Measurements from ENCODE around the gene DDX17. TPM values are rescaled to one million over a fixed set of nuclear protein-coding genes. Genes with fewer than 3 reads are reported as not detected.

DDX17 gene
- total and polyA plus RNA-seq, 12 donors = 184 to 668 (median 430) TPM

DNA sequence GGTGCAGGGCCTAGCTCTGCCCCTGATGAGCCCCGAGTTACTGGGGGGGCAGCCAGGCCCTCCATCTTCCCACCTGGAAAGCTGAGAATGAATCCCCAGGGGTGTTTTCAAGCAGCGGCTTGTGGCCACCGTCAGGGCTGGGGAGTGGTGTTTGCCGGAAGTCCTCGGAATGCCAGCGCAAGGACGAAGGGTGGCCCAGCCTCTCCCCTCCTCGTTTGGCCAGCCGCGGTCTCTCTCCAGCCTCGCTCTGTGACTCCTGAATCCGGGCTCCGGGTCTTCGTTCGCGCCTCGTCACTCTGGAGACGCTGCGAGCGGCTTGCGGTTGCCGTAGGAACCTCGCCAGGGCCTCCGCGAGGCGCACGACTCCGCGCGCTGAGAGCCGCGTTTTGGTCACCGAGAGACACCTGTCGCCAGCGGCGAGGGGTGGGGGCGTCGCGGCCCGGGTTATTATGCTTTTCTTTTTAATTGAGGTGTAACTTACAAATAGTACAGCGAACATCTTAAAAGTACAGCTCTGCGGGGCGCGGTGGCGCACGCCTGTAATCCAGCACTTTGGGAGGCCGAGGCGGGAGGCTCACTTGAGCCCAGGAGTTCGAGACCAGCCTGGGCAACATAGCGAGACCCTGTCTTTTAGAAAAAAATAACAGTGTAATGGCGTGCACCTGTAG is 44.6 kb downstream of the DDX17 start:
- DNase-seq = peak; percentile 81 to 92 (median 85)
- TF ChIP-seq POLR2A (IDR thresholded peaks at IDR 0.05) = peak in 1 of 2 donors; percentile 79
- TF ChIP-seq, protein P1, sequence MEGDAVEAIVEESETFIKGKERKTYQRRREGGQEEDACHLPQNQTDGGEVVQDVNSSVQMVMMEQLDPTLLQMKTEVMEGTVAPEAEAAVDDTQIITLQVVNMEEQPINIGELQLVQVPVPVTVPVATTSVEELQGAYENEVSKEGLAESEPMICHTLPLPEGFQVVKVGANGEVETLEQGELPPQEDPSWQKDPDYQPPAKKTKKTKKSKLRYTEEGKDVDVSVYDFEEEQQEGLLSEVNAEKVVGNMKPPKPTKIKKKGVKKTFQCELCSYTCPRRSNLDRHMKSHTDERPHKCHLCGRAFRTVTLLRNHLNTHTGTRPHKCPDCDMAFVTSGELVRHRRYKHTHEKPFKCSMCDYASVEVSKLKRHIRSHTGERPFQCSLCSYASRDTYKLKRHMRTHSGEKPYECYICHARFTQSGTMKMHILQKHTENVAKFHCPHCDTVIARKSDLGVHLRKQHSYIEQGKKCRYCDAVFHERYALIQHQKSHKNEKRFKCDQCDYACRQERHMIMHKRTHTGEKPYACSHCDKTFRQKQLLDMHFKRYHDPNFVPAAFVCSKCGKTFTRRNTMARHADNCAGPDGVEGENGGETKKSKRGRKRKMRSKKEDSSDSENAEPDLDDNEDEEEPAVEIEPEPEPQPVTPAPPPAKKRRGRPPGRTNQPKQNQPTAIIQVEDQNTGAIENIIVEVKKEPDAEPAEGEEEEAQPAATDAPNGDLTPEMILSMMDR (IDR thresholded peaks at IDR 0.05) = peak in 2 of 6 experiments; percentile 8 to 29
- intact Hi-C loops (cut with DNase I) = no loop called here
- H3K36me3 ChIP-seq (replicated peaks in 1 of 2) = no peaks in the 10 kb centered on the region
- WGBS, 4 donors = 11 to 34% (median 20%) methylated on average over 19 to 51 of the region's 51 CpGs
- no peaks in the 10 kb centered on the region for H3K9me3 ChIP-seq (replicated peaks in 1 of 3)
- H3K4me3 ChIP-seq = peak overlapping the region in 1 of 4 donors; percentile 35
- peaks cover 7% of the 10 kb centered on the region for H3K27me3 ChIP-seq
- H3K27ac ChIP-seq = no peak overlapping the region
- peaks cover 3 to 10% of the 10 kb centered on the region in 2 donors for H3K4me1 ChIP-seq (replicated peaks in 1 of 2)

DNA sequence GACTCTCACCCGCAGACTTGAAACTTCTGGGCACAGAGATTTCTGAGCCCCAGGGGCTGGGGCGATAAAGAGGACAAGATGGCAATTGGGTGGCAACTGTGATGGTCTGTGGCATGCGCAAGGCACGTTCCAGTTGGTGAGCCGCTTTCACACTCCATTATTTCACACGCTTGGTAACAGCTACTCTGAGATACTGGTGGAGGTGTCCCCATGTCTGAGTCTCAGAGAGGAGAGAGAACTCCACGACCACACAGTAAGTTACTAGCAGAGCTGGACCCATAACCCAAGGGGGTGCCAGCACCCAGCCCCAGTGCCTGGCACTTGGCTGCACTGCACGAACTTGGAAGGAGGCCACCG is 45.1 kb downstream of the DDX17 start:
- intact Hi-C loops (cut with DNase I) = no loop called here
- Histone ChIP-seq H3K4me1 (replicated peaks in 1 of 2) (peaks cover 3 to 10% of the 10 kb centered on the region in 2 donors), H3K9me3 (replicated peaks in 1 of 3) (no peaks in the 10 kb centered on the region), H3K27ac (no peak overlapping the region), H3K36me3 (replicated peaks in 1 of 2) (no peaks in the 10 kb centered on the region), H3K4me3 (no peak overlapping the region), H3K27me3 (peaks cover 13% of the 10 kb centered on the region)
- no peak for DNase-seq
- 44 to 62% (median 54%) methylated on average over 6 to 9 of the region's 9 CpGs for WGBS, 4 donors
- TF ChIP-seq, protein P1 (IDR thresholded peaks at IDR 0.05) = no peak
- TF ChIP-seq POLR2A (IDR thresholded peaks at IDR 0.05) = no peak

DNA sequence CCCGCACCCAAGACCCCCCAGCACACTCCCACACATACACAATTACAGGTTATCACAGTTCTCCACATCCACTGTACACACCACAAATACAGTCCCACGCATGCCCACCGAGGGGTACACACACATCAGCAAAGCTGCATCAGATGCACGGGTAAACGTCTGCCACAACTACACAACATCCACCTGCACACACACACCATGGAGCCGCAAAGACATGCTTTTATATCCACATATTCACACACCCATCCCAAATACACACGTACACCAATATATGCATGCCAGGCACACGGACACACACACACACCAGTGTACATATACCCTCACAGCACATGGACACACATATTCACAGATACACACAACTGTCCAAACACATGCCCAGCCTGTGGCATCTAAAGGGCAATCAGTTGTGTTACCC is 45.7 kb downstream of the DDX17 start:
- TF ChIP-seq, protein P1 (IDR thresholded peaks at IDR 0.05) = no peak
- no peak for TF ChIP-seq POLR2A (IDR thresholded peaks at IDR 0.05)
- peaks cover 3 to 13% of the 10 kb centered on the region in 2 donors for H3K4me1 ChIP-seq (replicated peaks in 1 of 2)
- WGBS, 4 donors = 52 to 59% (median 55%) methylated on average over 8 of the region's 8 CpGs
- no peak for DNase-seq
- H3K27ac ChIP-seq = no peak overlapping the region
- no peak overlapping the region for H3K4me3 ChIP-seq
- intact Hi-C loops (cut with DNase I) = no loop called here
- H3K9me3 ChIP-seq (replicated peaks in 1 of 3) = no peaks in the 10 kb centered on the region
- no peaks in the 10 kb centered on the region for H3K36me3 ChIP-seq (replicated peaks in 1 of 2)
- H3K27me3 ChIP-seq = peaks cover 13% of the 10 kb centered on the region

DNA sequence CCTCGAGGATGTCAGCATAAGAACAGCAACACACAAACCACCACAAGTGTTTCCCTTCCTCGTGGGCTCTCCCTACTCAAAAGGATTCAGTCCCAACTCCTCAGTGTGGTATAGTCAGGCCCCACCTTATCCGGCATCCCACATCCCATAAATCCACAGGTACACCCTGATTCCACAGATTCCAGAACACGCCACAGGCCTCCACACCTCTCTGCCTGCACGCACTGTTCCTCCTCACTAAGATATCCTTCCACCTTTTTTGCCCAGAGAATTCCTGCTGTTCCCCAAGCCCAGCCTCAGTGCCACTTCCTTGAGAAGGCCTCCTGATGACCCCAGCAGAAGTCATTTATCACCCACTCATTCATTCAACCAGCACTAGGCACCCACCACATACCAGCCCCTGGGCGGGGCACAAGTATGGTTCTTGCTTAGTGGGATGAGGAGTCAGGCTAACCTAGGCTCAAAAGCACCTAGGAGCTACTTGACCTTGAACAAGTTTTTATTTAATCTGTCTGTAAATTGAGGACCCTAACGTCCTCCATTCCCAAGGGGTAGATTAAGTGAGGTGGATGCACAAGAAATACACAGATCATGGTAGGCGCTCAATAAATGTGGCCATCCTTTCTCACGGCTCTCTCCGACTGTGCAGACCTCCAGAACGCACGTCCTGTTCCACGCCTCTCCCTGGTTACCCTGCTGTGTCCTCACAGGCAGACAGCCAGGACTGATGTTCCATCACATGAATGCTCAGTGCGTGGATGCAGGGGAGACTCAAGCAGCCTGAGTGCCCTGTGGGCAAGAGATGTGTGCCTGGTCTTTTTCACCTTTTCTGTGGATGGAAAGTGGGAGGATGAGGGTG is 49.0 kb downstream of the DDX17 start:
- peak overlapping the region in 1 of 5 donors; percentile 28 for H3K27ac ChIP-seq
- peaks cover 26% of the 10 kb centered on the region for H3K27me3 ChIP-seq
- no peak overlapping the region for H3K4me3 ChIP-seq
- 72 to 75% (median 73%) methylated on average over 13 to 14 of the region's 14 CpGs for WGBS, 4 donors
- intact Hi-C loops (cut with DNase I) = no loop called here
- DNase-seq = peak in 2 of 7 donors; percentile 43 to 90
- no peaks in the 10 kb centered on the region for H3K9me3 ChIP-seq (replicated peaks in 1 of 3)
- peaks cover 3 to 17% of the 10 kb centered on the region in 2 donors for H3K4me1 ChIP-seq (replicated peaks in 1 of 2)
- TF ChIP-seq, protein P1 (IDR thresholded peaks at IDR 0.05) = no peak
- TF ChIP-seq POLR2A (IDR thresholded peaks at IDR 0.05) = no peak
- H3K36me3 ChIP-seq (replicated peaks in 1 of 2) = no peaks in the 10 kb centered on the region

Measured in adrenal gland (tissue), 12 donors.